ENCODE measurements around the gene LRMDA.

DNA sequence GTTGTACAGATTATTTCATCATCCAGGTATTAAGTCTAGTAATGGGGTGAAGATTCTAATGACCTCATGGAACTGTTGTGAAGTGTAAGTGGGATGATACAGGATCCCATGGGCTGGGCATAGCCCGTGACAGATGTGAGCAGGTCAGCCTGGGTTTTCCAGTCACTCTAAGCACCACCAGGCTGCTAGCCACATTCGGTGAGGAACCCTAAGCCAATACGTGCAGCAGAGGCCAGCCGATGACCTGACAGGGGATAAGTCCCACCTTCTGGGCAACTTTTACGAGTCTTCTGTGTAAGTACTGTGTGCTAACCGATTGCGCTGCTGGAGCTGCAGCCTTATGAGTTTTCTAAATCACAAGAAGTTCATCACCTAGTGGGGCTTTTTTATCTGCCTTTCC, 37.2 kb upstream of the LRMDA start:
- TF ChIP-seq, protein P1, sequence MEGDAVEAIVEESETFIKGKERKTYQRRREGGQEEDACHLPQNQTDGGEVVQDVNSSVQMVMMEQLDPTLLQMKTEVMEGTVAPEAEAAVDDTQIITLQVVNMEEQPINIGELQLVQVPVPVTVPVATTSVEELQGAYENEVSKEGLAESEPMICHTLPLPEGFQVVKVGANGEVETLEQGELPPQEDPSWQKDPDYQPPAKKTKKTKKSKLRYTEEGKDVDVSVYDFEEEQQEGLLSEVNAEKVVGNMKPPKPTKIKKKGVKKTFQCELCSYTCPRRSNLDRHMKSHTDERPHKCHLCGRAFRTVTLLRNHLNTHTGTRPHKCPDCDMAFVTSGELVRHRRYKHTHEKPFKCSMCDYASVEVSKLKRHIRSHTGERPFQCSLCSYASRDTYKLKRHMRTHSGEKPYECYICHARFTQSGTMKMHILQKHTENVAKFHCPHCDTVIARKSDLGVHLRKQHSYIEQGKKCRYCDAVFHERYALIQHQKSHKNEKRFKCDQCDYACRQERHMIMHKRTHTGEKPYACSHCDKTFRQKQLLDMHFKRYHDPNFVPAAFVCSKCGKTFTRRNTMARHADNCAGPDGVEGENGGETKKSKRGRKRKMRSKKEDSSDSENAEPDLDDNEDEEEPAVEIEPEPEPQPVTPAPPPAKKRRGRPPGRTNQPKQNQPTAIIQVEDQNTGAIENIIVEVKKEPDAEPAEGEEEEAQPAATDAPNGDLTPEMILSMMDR (IDR thresholded peaks at IDR 0.05): no peak
- TF ChIP-seq POLR2A (IDR thresholded peaks at IDR 0.05): no peak
